ENCODE data around the gene OR2T6.
"Not testable (repeated sequence)": the region's sequence is repeated elsewhere in the genome, so short reads cannot be mapped to it uniquely, and the experiment has no call there.

The OR2T6 gene

GRCh38 chr1:248375446-248375845 is at the start of gene OR2T6:
OR2T6 (plus strand) TSS chr1:248375746; CDS start chr1:248387609, 11,863 bp downstream.
- no peak for DNase-seq

GRCh38 chr1:248343451-248343850 is 32.1 kb upstream of the OR2T6 start:
- DNase-seq = no peak

- DNase-seq = no peak
These were observed 27.1 kb upstream of the OR2T6 start, which contains the start of gene OR14C36 for GRCh38 chr1:248348475-248348874. OR14C36 (plus strand) TSS chr1:248348775; CDS start chr1:248348775, 0 bp downstream.

GRCh38 chr1:248359415-248359814 is 16.1 kb upstream of the OR2T6 start:
- DNase-seq = no peak

- DNase-seq = no peak
These were observed 14.3 kb upstream of the OR2T6 start, which contains the start of gene OR2T4 for GRCh38 chr1:248361121-248361715. OR2T4 (plus strand) TSS chr1:248361665; CDS start chr1:248361665, 0 bp downstream.

- DNase-seq = no peak
These were observed 8.9 kb upstream of the OR2T6 start for GRCh38 chr1:248366609-248367008.

GRCh38 chr1:248372394-248372793 is 3.2 kb upstream of the OR2T6 start:
- no peak for DNase-seq

GRCh38 chr1:248373761-248374160 is 1.8 kb upstream of the OR2T6 start:
- DNase-seq = no peak

GRCh38 chr1:248376916-248377315 is 1.4 kb downstream of the OR2T6 start:
- DNase-seq = no peak

GRCh38 chr1:248380854-248381253 is 5.3 kb downstream of the OR2T6 start:
- no peak for DNase-seq

GRCh38 chr1:248388426-248388825 is 12.9 kb downstream of the OR2T6 start:
- DNase-seq = peak; percentile 15 to 22

GRCh38 chr1:248393050-248393449 is 17.5 kb downstream of the OR2T6 start:
- no peak for DNase-seq

GRCh38 chr1:248402748-248403147 is 27.2 kb downstream of the OR2T6 start, which contains the start of gene OR2T1:
OR2T1 (plus strand) TSS chr1:248403048; CDS start chr1:248406148, 3,100 bp downstream.
- DNase-seq = no peak

GRCh38 chr1:248404024-248404423 is 28.5 kb downstream of the OR2T6 start:
- peak; percentile 7 to 31 for DNase-seq

GRCh38 chr1:248406721-248407692 is 31.5 kb downstream of the OR2T6 start:
- no peak for DNase-seq

- no peak for DNase-seq
These were observed 40.7 kb downstream of the OR2T6 start for GRCh38 chr1:248416226-248416625.

GRCh38 chr1:248417854-248418253 is 42.3 kb downstream of the OR2T6 start:
- no peak for DNase-seq

- DNase-seq = no peak
These were observed 45.8 kb downstream of the OR2T6 start for GRCh38 chr1:248421384-248421783.

GRCh38 chr1:248427526-248428191 is 52.1 kb downstream of the OR2T6 start:
- DNase-seq = not testable (repeated sequence)

GRCh38 chr1:248428192-248428533 is 52.6 kb downstream of the OR2T6 start:
- DNase-seq = not testable (repeated sequence)

GRCh38 chr1:248431683-248432082 is 56.1 kb downstream of the OR2T6 start:
- not testable (repeated sequence) for DNase-seq

GRCh38 chr1:248432201-248432600 is 56.7 kb downstream of the OR2T6 start:
- DNase-seq = not testable (repeated sequence)

GRCh38 chr1:248433811-248434415 is 58.4 kb downstream of the OR2T6 start:
- DNase-seq = not testable (repeated sequence)

Data from Kasumi-1 (cell line).